H4 (cell line): ENCODE measurements around the gene SMG7. TPM values are rescaled to one million over a fixed set of nuclear protein-coding genes. Genes with fewer than 3 reads are reported as not detected.
A peak's percentile ranks its signal among the peaks of the same experiment; 100 is the strongest.

Experiments used
- DNase-seq: peaks from one replicate; pipeline ENCODE4 v3.0.0-alpha.2; 2015; ENCODE audit warnings: low spot score
- total RNA-seq: library from RNA; depleted of rRNA; stranded (reverse); fragments of >200 nt; shearing (Covaris generic); gene quantifications from 2 replicates; pipeline ENCODE4 v1.2.3, GENCODE V29; 2014; rRNA removed

Gene SMG7
- total RNA-seq, 1 experiment from 2014 or later, result 19.5 TPM

DNA sequence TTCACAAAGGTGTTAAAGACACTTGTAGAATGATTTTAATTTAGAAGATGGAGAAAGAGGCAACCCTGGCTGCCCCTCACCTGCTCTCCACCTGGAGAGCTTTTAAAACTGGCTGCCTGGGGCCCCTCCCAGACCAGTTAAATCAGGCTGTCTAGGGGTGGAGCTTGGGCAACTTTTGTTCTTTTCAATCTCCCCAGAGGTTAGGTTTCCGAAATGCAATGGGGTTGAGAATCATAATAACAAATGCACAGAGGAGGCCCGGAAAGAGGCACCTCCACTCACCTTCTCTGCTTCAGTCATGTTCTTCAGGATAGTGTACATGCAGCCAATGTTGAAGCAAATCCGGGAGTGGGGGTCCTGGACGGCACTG, 117.6 kb downstream of the SMG7 start:
- DNase-seq, result no peak

DNA sequence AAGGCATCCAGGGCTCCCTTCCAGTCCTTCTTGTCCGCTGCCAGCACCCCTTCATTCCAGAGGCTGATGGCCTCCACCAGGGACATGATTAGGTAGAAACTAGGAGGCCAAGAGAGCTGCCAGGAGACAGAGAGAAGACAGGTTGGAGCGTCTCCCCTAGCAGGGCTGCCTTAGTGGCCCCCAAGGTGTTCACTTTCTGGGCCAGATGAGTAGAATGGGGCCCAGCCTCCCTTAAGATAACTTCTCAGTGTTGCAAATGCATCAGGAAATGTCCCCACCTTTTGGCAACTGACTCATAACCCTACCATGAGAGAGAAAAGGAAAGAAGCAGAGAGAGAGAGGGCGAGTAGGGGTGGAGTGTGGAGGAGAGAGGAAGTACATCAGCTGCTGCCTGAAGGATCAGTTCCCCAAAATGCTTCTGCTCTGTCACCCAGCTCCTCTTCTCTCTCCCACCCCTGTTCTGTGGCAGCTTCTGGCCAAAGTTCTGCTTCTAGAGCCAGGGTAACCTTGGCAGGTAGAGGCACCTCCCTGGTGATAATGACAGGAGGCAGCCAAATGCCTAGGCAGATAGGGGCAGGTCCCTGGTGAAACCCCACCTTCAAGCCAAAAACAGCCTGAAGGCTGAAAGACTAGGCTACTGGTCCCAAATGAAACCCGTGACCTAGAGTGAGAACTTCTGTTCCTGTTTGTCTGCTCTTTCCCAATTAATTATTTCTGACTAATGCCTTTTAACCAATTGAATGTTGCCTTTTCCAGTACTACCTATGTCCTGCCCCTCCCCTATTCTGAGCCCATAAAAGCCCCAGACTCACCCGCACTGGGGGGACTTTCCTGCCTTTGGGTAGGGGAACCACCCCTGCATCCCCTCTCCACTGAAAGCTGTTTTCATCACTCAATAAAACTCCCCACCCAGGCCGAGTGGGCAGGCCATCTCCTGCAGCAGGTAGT, 118.2 kb downstream of the SMG7 start, which contains the start of gene NCF2:
NCF2 (minus strand) TSS at position 216 of the 948 bp plus-strand sequence; CDS start at position 86, 130 bp downstream.
- no peak for DNase-seq

GRCh38 chr1:183592733-183593132, 120.4 kb downstream of the SMG7 start:
- DNase-seq, result no peak

DNA sequence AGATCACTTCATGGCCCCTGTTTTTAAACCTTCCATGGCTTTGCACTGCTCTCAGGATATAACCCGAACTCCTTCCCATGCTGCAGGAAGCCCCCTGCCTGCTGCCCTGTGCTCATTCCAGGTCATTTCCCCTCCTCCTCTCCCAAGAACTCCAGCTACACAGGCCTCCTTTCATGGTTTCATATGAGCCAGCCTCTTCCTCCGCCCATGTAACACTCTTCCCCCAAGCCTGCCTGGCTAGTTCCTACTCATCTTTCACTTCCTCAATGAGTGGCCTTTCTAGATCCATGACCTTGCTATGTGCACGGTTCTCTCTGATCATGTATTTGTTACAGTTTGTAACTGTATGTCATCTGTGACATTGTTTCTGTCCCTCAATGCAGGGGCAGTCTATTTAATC, 121.1 kb downstream of the SMG7 start:
- DNase-seq, result no peak

- DNase-seq, result no peak
These were observed 123.2 kb downstream of the SMG7 start for GRCh38 chr1:183595537-183595936.

DNA sequence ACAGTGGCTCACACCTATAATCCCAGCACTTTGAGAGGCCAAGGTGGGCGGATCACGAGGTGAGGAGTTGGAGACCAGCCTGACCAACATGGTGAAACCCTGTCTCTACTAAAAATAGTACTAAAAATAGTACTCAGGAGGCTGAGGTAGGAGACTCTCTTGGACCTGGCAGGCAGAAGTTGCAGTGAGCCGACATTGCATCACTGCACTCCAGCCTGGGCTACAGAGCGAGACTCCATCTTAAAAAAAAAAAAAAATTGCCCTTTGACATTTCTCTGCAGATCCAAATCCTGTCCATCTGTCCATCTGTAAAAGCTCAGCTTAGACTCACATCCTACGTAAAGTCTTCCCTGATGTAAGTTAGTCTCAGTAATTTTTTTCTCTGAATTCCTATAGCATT, 124.2 kb downstream of the SMG7 start:
- DNase-seq, result no peak

DNA sequence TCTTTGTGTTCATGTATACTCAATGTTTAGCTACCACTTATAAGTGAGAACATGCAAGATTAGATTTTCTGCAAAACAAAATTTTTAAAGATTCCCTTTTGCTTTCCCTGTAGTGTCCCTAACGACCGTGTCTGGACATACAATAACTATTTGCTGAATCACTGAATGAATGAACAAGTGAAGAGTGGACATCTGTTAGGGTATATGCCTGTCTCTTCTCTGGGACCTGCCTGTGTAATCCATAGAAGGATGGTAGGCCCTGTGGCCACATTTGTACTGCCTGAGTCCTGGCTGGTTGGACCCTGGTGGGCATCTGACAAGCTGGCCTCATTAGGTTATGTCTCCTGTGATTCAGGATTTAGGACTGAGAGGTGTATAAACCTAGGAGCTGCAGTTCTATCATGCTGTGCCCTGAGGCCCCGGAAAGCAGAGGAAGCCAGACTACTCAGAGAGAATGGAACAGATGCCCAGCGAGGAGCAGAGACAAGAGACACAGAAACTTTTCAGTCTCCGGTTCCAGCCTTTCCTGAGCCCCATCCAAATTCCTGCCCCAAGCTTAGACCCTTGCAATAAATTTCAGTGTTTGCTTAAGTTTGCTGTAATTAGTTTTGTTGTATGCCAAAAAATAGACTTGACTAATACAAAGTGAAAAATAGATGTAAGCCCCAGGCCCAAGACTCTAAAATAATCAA, 125.5 kb downstream of the SMG7 start:
- DNase-seq, result no peak

DNA sequence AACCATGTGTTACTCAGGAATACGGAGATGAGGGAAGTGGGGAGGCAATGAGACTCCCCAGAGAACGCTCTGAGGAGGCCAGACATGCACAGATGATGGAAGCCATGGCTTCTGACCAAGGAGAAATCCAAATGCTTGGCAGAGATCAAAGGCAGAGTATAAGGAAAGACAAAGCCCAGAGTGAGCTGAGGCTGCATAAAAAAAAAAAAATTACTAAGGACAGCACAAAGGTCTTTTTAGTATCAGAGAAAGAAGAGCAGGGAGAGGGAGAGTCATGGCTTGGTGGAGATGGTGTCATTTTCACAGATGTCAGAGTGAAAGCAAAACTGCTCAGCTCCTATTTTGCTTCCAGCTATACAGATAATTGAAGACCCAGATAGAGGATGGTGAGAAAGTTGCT, 126.1 kb downstream of the SMG7 start:
- DNase-seq, result no peak

DNA sequence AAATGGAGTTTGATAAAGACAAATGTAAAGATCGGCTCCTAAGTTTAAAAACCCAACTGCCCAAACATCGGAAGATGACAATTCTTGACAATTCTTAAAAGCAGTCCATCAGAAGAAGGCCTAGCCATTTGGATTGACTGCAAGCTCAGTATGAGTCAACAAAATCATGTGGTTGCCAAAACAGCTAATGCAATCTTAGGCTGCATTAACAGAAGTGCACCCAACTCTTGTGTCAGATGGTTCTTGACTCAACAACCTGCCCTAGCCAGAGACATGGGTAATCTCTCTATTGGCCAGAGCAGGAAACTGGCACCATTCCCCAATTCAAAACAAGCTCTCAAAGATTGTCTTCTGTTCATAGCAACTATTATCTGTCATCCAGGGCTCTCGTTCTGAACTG, 127.8 kb downstream of the SMG7 start:
- peak; percentile 31 for DNase-seq

GRCh38 chr1:183600634-183601033, 128.3 kb downstream of the SMG7 start:
- DNase-seq, result no peak

GRCh38 chr1:183602510-183602909, 130.2 kb downstream of the SMG7 start:
- no peak for DNase-seq

Other genes with a start within 250 kb of the SMG7 start
- gene NMNAT2, start 54.1 kb upstream of the SMG7 start, total RNA-seq, result 0.14 and 1.4 TPM in 2 replicates
- gene NCF2, start 118.0 kb downstream of the SMG7 start, total RNA-seq, result 4.1 and 10.2 TPM in 2 replicates
- 118 and 158 TPM in 2 replicates for gene ARPC5, start 163.3 kb downstream of the SMG7 start, total RNA-seq
- not detected in 2 replicates for gene APOBEC4, start 180.8 kb downstream of the SMG7 start, total RNA-seq